Mesenchymal stem cell (in vitro differentiated cells and primary cell): Measurements from ENCODE around the gene RBBP8.
"Not testable (repeated sequence)": the region's sequence is repeated elsewhere in the genome, so short reads cannot be mapped to it uniquely, and the experiment has no call there.

Experiments
- DNase-seq: peaks from one replicate; pipeline ENCODE4 v3.0.0-alpha.2; 2013
- H2AFZ ChIP-seq: one replicate; pipeline ENCODE4 v1.6.1; 2013; ENCODE audit warnings: low read depth, mild to moderate bottlenecking, control low read depth, inconsistent platforms, low read length, moderate library complexity
- H2AK5ac ChIP-seq: 2 replicates; pipeline ENCODE4 v1.6.1; 2013; ENCODE audit warnings: low read length, moderate library complexity, mild to moderate bottlenecking, inconsistent platforms; ENCODE audit not compliant: severe bottlenecking
- H2BK120ac ChIP-seq: one replicate; pipeline ENCODE4 v1.6.1; 2013; ENCODE audit warnings: low read depth, mild to moderate bottlenecking, inconsistent platforms, low read length, moderate library complexity
- H2BK12ac ChIP-seq, 2 experiments: one replicate each; pipeline ENCODE4 v1.6.1; 2013; ENCODE audit warnings: inconsistent platforms in 2 of 2, low read length in 2 of 2, mild to moderate bottlenecking in 2 of 2, moderate library complexity in 2 of 2, control low read depth in 1 of 2
- H2BK15ac ChIP-seq: one replicate; pipeline ENCODE4 v1.6.1; 2013; ENCODE audit warnings: mild to moderate bottlenecking, low read depth, inconsistent platforms; ENCODE audit not compliant: poor library complexity, severe bottlenecking
- H2BK5ac ChIP-seq: 2 replicates; pipeline ENCODE4 v1.6.1; 2013; ENCODE audit warnings: low read depth, mild to moderate bottlenecking, low read length, control low read depth, inconsistent platforms; ENCODE audit not compliant: poor library complexity, severe bottlenecking
- H3K14ac ChIP-seq, 2 experiments: one replicate each; pipeline ENCODE4 v1.6.1; 2013; ENCODE audit warnings: inconsistent platforms in 2 of 2, low read length in 2 of 2, control low read depth in 1 of 2, mild to moderate bottlenecking in 1 of 2, moderate library complexity in 1 of 2
- H3K18ac ChIP-seq, 2 experiments: one replicate each; pipeline ENCODE4 v1.6.1; 2013; ENCODE audit warnings: inconsistent platforms in 2 of 2, low read length in 2 of 2, control low read depth in 1 of 2, low read depth in 1 of 2, mild to moderate bottlenecking in 1 of 2
- H3K23ac ChIP-seq, 2 experiments: one replicate each; pipeline ENCODE4 v1.6.1; 2013; ENCODE audit warnings: inconsistent platforms in 2 of 2, low read length in 2 of 2, mild to moderate bottlenecking in 2 of 2, moderate library complexity in 2 of 2, control low read depth in 1 of 2
- H3K27ac ChIP-seq: 2 replicates; pipeline ENCODE4 v1.5.1; 2013; ENCODE audit warnings: mild to moderate bottlenecking, moderate library complexity, low read length, control low read depth, inconsistent platforms; ENCODE audit not compliant: poor library complexity, severe bottlenecking
- H3K27me3 ChIP-seq, 2 experiments: 2 replicates each; pipeline versions ENCODE4 v1.6.1 to v1.7.0; 2013; ENCODE audit warnings: low read length in 2 of 2, mild to moderate bottlenecking in 2 of 2, moderate library complexity in 2 of 2, control low read depth in 1 of 2, inconsistent platforms in 1 of 2; ENCODE audit not compliant: control insufficient read depth in 1 of 2, insufficient read depth in 1 of 2
- H3K36me3 ChIP-seq, 2 experiments: 2 replicates each; pipeline versions ENCODE4 v1.6.1 to v1.7.0; 2013; ENCODE audit warnings: low read length in 2 of 2, control low read depth in 1 of 2, inconsistent platforms in 1 of 2, low read depth in 1 of 2, mild to moderate bottlenecking in 1 of 2; ENCODE audit not compliant: insufficient read depth in 2 of 2, control insufficient read depth in 1 of 2
- H3K4ac ChIP-seq, 2 experiments: one replicate each; pipeline ENCODE4 v1.6.1; 2013; ENCODE audit warnings: inconsistent platforms in 2 of 2, low read length in 2 of 2, mild to moderate bottlenecking in 2 of 2, moderate library complexity in 2 of 2, control low read depth in 1 of 2, low read depth in 1 of 2
- H3K4me1 ChIP-seq: 2 replicates; pipeline ENCODE4 v1.6.1; 2013; ENCODE audit warnings: low read depth, low read length, control low read depth; ENCODE audit not compliant: control insufficient read depth, insufficient read depth
- H3K4me2 ChIP-seq: 2 replicates; pipeline ENCODE4 v1.6.1; 2013; ENCODE audit warnings: low read length, mild to moderate bottlenecking, inconsistent platforms; ENCODE audit not compliant: poor library complexity, severe bottlenecking
- H3K4me3 ChIP-seq, 2 experiments: 2 replicates each; pipeline versions ENCODE4 v1.5.1 to v1.7.0; 2013; ENCODE audit warnings: low read length in 2 of 2, mild to moderate bottlenecking in 2 of 2, control low read depth in 1 of 2, low read depth in 1 of 2; ENCODE audit not compliant: insufficient read depth in 1 of 2
- H3K79me1 ChIP-seq: replicated peaks from 2 replicates; pipeline ENCODE4 v1.6.1; 2013; ENCODE audit warnings: mild to moderate bottlenecking, control low read depth, low read length, inconsistent platforms; ENCODE audit not compliant: poor library complexity, severe bottlenecking
- H3K9ac ChIP-seq: 2 replicates; pipeline ENCODE4 v1.7.0; 2013; ENCODE audit warnings: mild to moderate bottlenecking, low read length, moderate library complexity
- H3K9me3 ChIP-seq: 2 replicates; pipeline ENCODE4 v1.7.0; 2013; ENCODE audit warnings: mild to moderate bottlenecking, low read length; ENCODE audit not compliant: control insufficient read depth
- H4K8ac ChIP-seq: one replicate; pipeline ENCODE4 v1.6.1; 2013; ENCODE audit warnings: inconsistent platforms, mild to moderate bottlenecking, low read length, moderate library complexity
- H4K91ac ChIP-seq: one replicate; pipeline ENCODE4 v1.6.1; 2013; ENCODE audit warnings: mild to moderate bottlenecking, low read length, inconsistent platforms
- WGBS: methylation state at CpG from one replicate; pipeline ENCODE4 v1.1.7; 2013; ENCODE audit warnings: mixed read lengths; 5-methylcytosine and 5-hydroxymethylcytosine counted together

The RBBP8 gene

DNA sequence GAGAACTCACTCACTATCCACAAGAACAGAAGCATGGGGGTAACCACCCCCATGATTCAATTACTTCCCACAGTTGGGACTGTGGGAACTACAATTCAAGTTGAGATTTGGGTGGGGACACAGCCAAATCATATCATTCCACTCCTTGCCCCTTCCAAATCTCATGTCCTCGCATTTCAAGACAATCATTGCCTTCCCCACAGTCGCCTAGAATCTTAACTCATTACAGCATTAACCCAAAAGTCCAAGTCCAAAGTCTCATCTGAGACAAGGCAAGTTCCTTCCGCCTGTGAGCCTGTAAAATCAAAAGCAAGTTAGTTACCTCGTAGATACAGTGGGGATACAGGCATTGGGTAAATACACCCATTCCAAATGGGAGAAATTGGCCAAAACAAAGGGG, 20.9 kb downstream of the RBBP8 start:
- not testable (repeated sequence) for H4K8ac ChIP-seq, H3K9ac ChIP-seq, H3K4me2 ChIP-seq, H2BK120ac ChIP-seq, H3K79me1 ChIP-seq, H3K23ac ChIP-seq, H4K91ac ChIP-seq, H3K4me1 ChIP-seq, H2BK15ac ChIP-seq, H3K18ac ChIP-seq, H3K4me3 ChIP-seq, H2AK5ac ChIP-seq, H2AFZ ChIP-seq, H3K4ac ChIP-seq, H2BK5ac ChIP-seq, H3K9me3 ChIP-seq, H3K14ac ChIP-seq, H3K27me3 ChIP-seq, DNase-seq, H2BK12ac ChIP-seq, H3K27ac ChIP-seq
- 100% methylated on average over 4 of the region's 4 CpGs for WGBS
- H3K36me3 ChIP-seq: peaks cover 3 to 51% of the 10 kb centered on the region in 2 experiments

DNA sequence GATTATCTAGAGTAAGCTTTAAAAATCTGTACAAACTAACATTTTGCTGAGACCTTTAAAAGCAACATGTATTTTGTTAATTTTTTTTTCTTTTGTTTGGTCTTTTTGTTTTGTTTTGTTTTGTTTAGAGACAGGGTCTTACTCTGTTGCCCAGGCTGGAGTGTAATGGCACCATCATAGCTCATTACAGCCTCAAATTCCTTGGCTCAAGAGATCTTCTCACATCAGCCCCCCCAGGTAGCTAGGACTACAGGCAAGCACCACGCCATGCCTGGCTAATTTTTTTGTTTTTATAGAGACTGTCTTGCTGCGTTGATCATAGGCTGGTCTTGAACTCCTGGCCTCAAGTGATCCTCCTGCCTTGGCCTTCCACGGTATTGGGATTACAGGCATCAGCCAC, 23.1 kb downstream of the RBBP8 start:
- H3K4me2 ChIP-seq: no peak overlapping the region
- H3K4ac ChIP-seq: no peak overlapping the region
- no peak overlapping the region for H3K9ac ChIP-seq
- no peak for DNase-seq
- no peak overlapping the region for H2BK12ac ChIP-seq
- no peak overlapping the region for H4K91ac ChIP-seq
- no peak overlapping the region for H2BK15ac ChIP-seq
- no peak overlapping the region for H2AFZ ChIP-seq
- peaks cover 11% of the 10 kb centered on the region for H3K79me1 ChIP-seq
- H3K27ac ChIP-seq: no peak overlapping the region
- H3K18ac ChIP-seq: no peak overlapping the region
- H3K36me3 ChIP-seq: peaks cover 4 to 35% of the 10 kb centered on the region in 2 experiments
- no peaks in the 10 kb centered on the region for H3K9me3 ChIP-seq
- H2BK120ac ChIP-seq: no peak overlapping the region
- no peak overlapping the region for H3K14ac ChIP-seq
- H4K8ac ChIP-seq: no peak overlapping the region
- 95% methylated on average over 3 of the region's 3 CpGs for WGBS
- H3K4me1 ChIP-seq: peaks cover 2% of the 10 kb centered on the region
- no peak overlapping the region for H2AK5ac ChIP-seq
- H3K27me3 ChIP-seq: no peaks in the 10 kb centered on the region
- H3K4me3 ChIP-seq: no peak overlapping the region
- H3K23ac ChIP-seq: no peak overlapping the region
- H2BK5ac ChIP-seq: no peak overlapping the region

DNA sequence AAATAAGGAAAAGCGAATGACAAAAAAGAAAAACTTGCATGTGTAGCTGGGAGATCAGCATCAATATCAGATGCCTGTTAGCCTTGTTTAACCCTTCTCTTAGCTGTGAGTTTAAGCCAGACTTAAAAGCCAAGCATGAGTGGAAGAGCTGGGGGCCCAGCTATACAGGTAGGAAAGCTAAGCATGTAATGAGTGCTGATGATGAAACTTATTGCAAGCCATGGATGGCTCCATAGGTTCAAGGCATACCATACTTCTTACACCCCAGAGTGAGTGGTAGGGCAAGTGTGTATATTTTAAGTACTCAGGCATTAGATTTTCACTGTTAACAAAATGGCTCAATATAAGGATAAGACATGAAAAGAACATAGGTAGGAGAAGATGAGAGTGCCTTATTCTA, 28.0 kb downstream of the RBBP8 start:
- Histone ChIP-seq H4K91ac (no peak overlapping the region), H2BK5ac (no peak overlapping the region), H3K14ac (no peak overlapping the region), H3K36me3 (peaks cover 0 to 4% of the 10 kb centered on the region in 2 experiments), H2BK15ac (no peak overlapping the region), H3K4ac (no peak overlapping the region), H2BK12ac (no peak overlapping the region), H3K18ac (no peak overlapping the region), H2BK120ac (no peak overlapping the region), H3K9ac (no peak overlapping the region), H3K4me2 (no peak overlapping the region), H3K23ac (no peak overlapping the region), H4K8ac (no peak overlapping the region), H3K9me3 (no peaks in the 10 kb centered on the region), H3K27me3 (no peaks in the 10 kb centered on the region), H2AK5ac (no peak overlapping the region), H3K4me1 (peaks cover 2% of the 10 kb centered on the region), H3K27ac (no peak overlapping the region), H3K4me3 (no peak overlapping the region), H3K79me1 (peaks cover 10% of the 10 kb centered on the region), H2AFZ (no peak overlapping the region)
- WGBS: 100% methylated on average over 1 of the region's 1 CpG
- no peak for DNase-seq

DNA sequence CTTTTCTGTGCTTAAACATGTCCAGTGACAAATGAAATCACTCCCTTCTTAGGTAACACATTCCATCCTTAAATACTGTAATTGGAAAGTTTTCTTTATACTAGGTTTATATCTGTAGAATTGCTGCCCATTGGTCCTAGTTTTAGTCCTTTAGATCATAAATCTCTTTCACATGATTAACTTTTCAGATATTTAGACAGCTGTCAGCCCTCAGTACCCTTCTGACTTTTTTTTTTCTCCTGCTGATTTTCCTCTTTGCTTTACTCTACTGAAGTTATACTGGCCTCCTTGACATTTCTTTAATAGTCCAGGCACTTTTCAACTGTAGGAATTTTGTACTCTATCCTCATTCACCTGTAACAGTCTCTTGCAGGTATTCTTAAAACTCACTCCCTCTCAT, 28.9 kb downstream of the RBBP8 start:
- no peak overlapping the region for H3K23ac ChIP-seq
- H3K4me1 ChIP-seq: no peaks in the 10 kb centered on the region
- no peak overlapping the region for H2BK5ac ChIP-seq
- H4K8ac ChIP-seq: no peak overlapping the region
- no peak overlapping the region for H3K4me2 ChIP-seq
- no peak overlapping the region for H2BK12ac ChIP-seq
- DNase-seq: no peak
- H3K79me1 ChIP-seq: peaks cover 9% of the 10 kb centered on the region
- no peaks in the 10 kb centered on the region for H3K9me3 ChIP-seq
- H2AFZ ChIP-seq: no peak overlapping the region
- H2BK15ac ChIP-seq: no peak overlapping the region
- H2AK5ac ChIP-seq: no peak overlapping the region
- H3K9ac ChIP-seq: no peak overlapping the region
- H3K27ac ChIP-seq: no peak overlapping the region
- H3K4me3 ChIP-seq: no peak overlapping the region
- no peak overlapping the region for H4K91ac ChIP-seq
- H3K27me3 ChIP-seq: no peaks in the 10 kb centered on the region
- no peak overlapping the region for H2BK120ac ChIP-seq
- H3K14ac ChIP-seq: no peak overlapping the region
- H3K36me3 ChIP-seq: peaks cover 0 to 4% of the 10 kb centered on the region in 2 experiments
- no peak overlapping the region for H3K18ac ChIP-seq
- H3K4ac ChIP-seq: no peak overlapping the region
